Spleen (tissue), 11 donors: ENCODE data around the gene FGR. TPM values are rescaled to one million over a fixed set of nuclear protein-coding genes. Genes with fewer than 3 reads are reported as not detected.

Source experiments
- DNase-seq: peaks from one replicate; pipeline ENCODE4 v3.0.0-alpha.2; 2020
- H3K27ac ChIP-seq, 8 donors: fragments of 200-600 bp; sonication (generic) in 7 of 8; 1 replicate in 4 of 8; 2 replicates in 4 of 8; pipeline versions ENCODE4 v1.5.0 to v1.8.0; 2016 to 2021; ENCODE audit warnings: inconsistent platforms in 4 of 8, mild to moderate bottlenecking in 4 of 8, moderate library complexity in 1 of 8
- H3K27me3 ChIP-seq, 7 donors: fragments of 200-600 bp; sonication (generic) in 6 of 7; replicated peaks in 1 of 7; 1 replicate in 4 of 7; 2 replicates in 3 of 7; pipeline versions ENCODE4 v1.5.0 to v1.8.0; 2016 to 2021; ENCODE audit warnings: inconsistent platforms in 3 of 7, mild to moderate bottlenecking in 1 of 7
- H3K36me3 ChIP-seq, 6 donors: fragments of 200-600 bp; sonication (generic) in 5 of 6; 1 replicate in 4 of 6; 2 replicates in 2 of 6; pipeline versions ENCODE4 v1.5.0 to v1.8.0; 2016 to 2021; ENCODE audit warnings: inconsistent platforms in 2 of 6
- H3K4me1 ChIP-seq, 6 donors: fragments of 200-600 bp; sonication (generic) in 5 of 6; 1 replicate in 3 of 6; 2 replicates in 3 of 6; pipeline versions ENCODE4 v1.5.0 to v1.8.0; 2016 to 2021; ENCODE audit warnings: inconsistent platforms in 3 of 6
- H3K4me3 ChIP-seq, 8 donors: fragments of 200-600 bp; sonication (generic) in 7 of 8; 1 replicate in 4 of 8; 2 replicates in 4 of 8; pipeline versions ENCODE4 v1.5.0 to v1.8.0; 2016 to 2021; ENCODE audit warnings: inconsistent platforms in 4 of 8, mild to moderate bottlenecking in 4 of 8, moderate library complexity in 2 of 8
- H3K9me3 ChIP-seq, 8 donors: fragments of 200-600 bp; sonication (generic) in 7 of 8; 1 replicate in 4 of 8; 2 replicates in 4 of 8; pipeline versions ENCODE4 v1.5.0 to v1.8.0; 2016 to 2021; ENCODE audit warnings: inconsistent platforms in 4 of 8
- POLR2A ChIP-seq, 3 donors: fragments of 450-650 bp; IDR thresholded peaks; one replicate each; pipeline ENCODE4 v1.5.1; 2017; ENCODE audit warnings: antibody characterized with exemption in 3 of 3, mild to moderate bottlenecking in 1 of 3
- POLR2AphosphoS5 ChIP-seq, 3 donors: sonication (generic); formaldehyde crosslinking; IDR thresholded peaks; one replicate each; pipeline ENCODE4 v1.5.1; 2017; ENCODE audit warnings: antibody characterized with exemption in 3 of 3
- WGBS, 5 donors: extraction: QIAGEN DNeasy Blood & Tissue Kit in 3 of 5; methylation state at CpG; one replicate each; pipeline versions ENCODE4 v1.1.5 to v1.1.7; 2013 to 2018; 5-methylcytosine and 5-hydroxymethylcytosine counted together
- intact Hi-C: fragments of 100-400 bp; cut with DNase I; formaldehyde crosslinking; loops from one replicate; pipeline ENCODE4 v1.15.0; 2023; ENCODE audit warnings: low total_unique reads
- polyA plus RNA-seq, 3 donors: library from polyadenylated mRNA; stranded (reverse); fragments of 200-250 nt; gene quantifications; one replicate each; pipeline ENCODE4 v1.2.1, GENCODE V29; 2013
- total RNA-seq, 7 donors: library from RNA; depleted of rRNA in 3 of 7; stranded (reverse); fragments of >200 nt in 3 of 7; fragmentation: NEBNext Ultra II Directional in 4 of 7; extraction: Animal tissue kit (Norgen Biotek cat#: 25700) in 4 of 7; gene quantifications; one replicate each; pipeline versions ENCODE4 v1.1.0 to v1.2.1, GENCODE V29; 2016 to 2021
- TF ChIP-seq, protein P1 (sequence below), 11 experiments: fragments of 200-600 bp in 7 of 11; fragments of 450-650 bp in 4 of 11; sonication (generic) in 4 of 11; IDR thresholded peaks in 8 of 11; conservative IDR thresholded peaks in 3 of 11; 1 replicate in 7 of 11; 2 replicates in 4 of 11; pipeline versions ENCODE4 v1.4.0 to v1.8.0; 2016 to 2021; ENCODE audit warnings: antibody characterized with exemption in 11 of 11, inconsistent platforms in 4 of 11, mild to moderate bottlenecking in 1 of 11
- donor health status: healthy with polysubstance abuse.
- donor health status: DM: no; HTN: no; CAD: no; lungs with moderate emphysema.
- donor health status: DM: no; HTN: no; CAD: no.
- donor health status: Bipolar disorder and iron deficiency.
- donor health status: healthy.
- donor health status: DM: no; HTN: no; CAD: no.
- donor health status: DM: yes; HTN: yes; CAD: no.

The FGR gene
- total and polyA plus RNA-seq, 10 donors, result 44.7 to 249 (median 121) TPM

DNA sequence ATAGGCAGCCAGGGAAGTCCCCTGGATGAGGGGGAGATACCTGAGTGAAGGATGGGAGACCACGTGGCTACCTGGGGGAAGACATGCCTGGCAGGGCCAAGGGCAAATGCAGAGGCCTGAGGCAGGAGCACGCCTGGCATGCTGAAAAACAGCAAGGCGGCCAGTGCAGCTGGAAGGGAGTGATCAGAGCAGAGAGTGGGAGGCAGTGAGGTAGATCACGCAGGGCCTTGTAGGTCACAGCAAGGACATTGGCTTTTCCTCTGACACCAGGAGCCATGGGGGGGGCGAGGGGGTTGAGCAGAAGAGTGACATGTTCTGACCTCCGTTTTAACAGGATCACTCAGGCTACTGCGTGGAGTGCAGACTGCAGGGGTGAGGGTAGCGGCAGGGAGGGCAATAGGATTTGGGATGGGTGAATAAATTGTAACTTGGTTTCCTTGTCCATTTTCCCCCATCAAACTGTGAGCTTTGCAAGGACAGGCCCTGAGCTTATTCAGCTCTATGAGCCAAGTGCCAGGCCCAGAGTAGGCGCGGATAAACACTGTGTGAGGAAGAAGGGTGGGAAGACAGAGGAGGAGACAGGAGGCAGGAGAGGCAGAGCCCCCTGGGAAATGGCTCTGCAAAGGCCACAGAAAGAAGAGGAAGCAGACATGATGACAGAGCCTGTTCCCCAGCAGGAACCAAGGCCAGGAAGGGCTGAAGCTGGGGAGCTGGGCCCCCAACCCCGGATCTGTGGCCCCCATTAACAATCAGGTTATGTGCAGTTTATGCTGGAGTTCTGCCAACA is 20.4 kb upstream of the FGR start:
- Histone ChIP-seq H3K9me3 (no peaks in the 10 kb centered on the region), H3K27ac (peak overlapping the region; percentile 13 to 78 (median 65)), H3K27me3 (no peaks in the 10 kb centered on the region), H3K4me1 (peaks cover 20 to 64% (median 43%) of the 10 kb centered on the region in 6 donors), H3K4me3 (no peak overlapping the region), H3K36me3 (no peaks in the 10 kb centered on the region)
- DNase-seq, result no peak
- WGBS, 5 donors, result 62 to 68% (median 65%) methylated on average over 11 of the region's 11 CpGs
- TF ChIP-seq, protein P1, sequence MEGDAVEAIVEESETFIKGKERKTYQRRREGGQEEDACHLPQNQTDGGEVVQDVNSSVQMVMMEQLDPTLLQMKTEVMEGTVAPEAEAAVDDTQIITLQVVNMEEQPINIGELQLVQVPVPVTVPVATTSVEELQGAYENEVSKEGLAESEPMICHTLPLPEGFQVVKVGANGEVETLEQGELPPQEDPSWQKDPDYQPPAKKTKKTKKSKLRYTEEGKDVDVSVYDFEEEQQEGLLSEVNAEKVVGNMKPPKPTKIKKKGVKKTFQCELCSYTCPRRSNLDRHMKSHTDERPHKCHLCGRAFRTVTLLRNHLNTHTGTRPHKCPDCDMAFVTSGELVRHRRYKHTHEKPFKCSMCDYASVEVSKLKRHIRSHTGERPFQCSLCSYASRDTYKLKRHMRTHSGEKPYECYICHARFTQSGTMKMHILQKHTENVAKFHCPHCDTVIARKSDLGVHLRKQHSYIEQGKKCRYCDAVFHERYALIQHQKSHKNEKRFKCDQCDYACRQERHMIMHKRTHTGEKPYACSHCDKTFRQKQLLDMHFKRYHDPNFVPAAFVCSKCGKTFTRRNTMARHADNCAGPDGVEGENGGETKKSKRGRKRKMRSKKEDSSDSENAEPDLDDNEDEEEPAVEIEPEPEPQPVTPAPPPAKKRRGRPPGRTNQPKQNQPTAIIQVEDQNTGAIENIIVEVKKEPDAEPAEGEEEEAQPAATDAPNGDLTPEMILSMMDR (IDR thresholded peaks at IDR 0.05 in 8 of 11, conservative IDR thresholded peaks at IDR 0.05 in 3 of 11), result no peak
- TF ChIP-seq POLR2AphosphoS5 (IDR thresholded peaks at IDR 0.05), result no peak
- no peak for TF ChIP-seq POLR2A (IDR thresholded peaks at IDR 0.05)
- intact Hi-C loops, result no loop called here

- 93 to 96% (median 94%) methylated on average over 5 of the region's 5 CpGs for WGBS, 5 donors
- intact Hi-C loops, result no loop called here
- no peaks in the 10 kb centered on the region for H3K36me3 ChIP-seq
- no peak overlapping the region for H3K4me3 ChIP-seq
- TF ChIP-seq, protein P1 (IDR thresholded peaks at IDR 0.05 in 8 of 11, conservative IDR thresholded peaks at IDR 0.05 in 3 of 11), result no peak
- TF ChIP-seq POLR2A (IDR thresholded peaks at IDR 0.05), result no peak
- TF ChIP-seq POLR2AphosphoS5 (IDR thresholded peaks at IDR 0.05), result no peak
- H3K4me1 ChIP-seq, result peaks cover 7 to 59% (median 28%) of the 10 kb centered on the region in 6 donors
- no peak for DNase-seq
- H3K9me3 ChIP-seq, result no peaks in the 10 kb centered on the region
- H3K27ac ChIP-seq, result peak overlapping the region in 1 of 8 donors; percentile 16
- H3K27me3 ChIP-seq, result no peaks in the 10 kb centered on the region
Observed at GRCh38 chr1:27652111-27652864, 17.3 kb upstream of the FGR start.

GRCh38 chr1:27650539-27651175 is 15.7 kb upstream of the FGR start:
- H3K4me3 ChIP-seq, result no peak overlapping the region
- no peaks in the 10 kb centered on the region for H3K9me3 ChIP-seq
- TF ChIP-seq, protein P1 (IDR thresholded peaks at IDR 0.05 in 8 of 11, conservative IDR thresholded peaks at IDR 0.05 in 3 of 11), result no peak
- TF ChIP-seq POLR2A (IDR thresholded peaks at IDR 0.05), result no peak
- TF ChIP-seq POLR2AphosphoS5 (IDR thresholded peaks at IDR 0.05), result no peak
- WGBS, 5 donors, result 32 to 55% (median 41%) methylated on average over 7 of the region's 7 CpGs
- no peaks in the 10 kb centered on the region for H3K36me3 ChIP-seq
- intact Hi-C loops, result no loop called here
- H3K27me3 ChIP-seq, result no peaks in the 10 kb centered on the region
- H3K4me1 ChIP-seq, result peaks cover 2 to 59% (median 21%) of the 10 kb centered on the region in 6 donors
- peak overlapping the region in 3 of 8 donors; percentile 6 to 47 (median 44) for H3K27ac ChIP-seq
- DNase-seq, result no peak
